NCI-H187 treated with DMSO at 0.1 percent for 48 hours (cell line): Measurements from ENCODE around the gene ZP3.
"Not testable (repeated sequence)": the region's sequence is repeated elsewhere in the genome, so short reads cannot be mapped to it uniquely, and the experiment has no call there.

Experiments
- DNase-seq: peaks from one replicate; lab custom pipeline; 2025; lab: John Stamatoyannopoulos, UW

Gene ZP3

DNA sequence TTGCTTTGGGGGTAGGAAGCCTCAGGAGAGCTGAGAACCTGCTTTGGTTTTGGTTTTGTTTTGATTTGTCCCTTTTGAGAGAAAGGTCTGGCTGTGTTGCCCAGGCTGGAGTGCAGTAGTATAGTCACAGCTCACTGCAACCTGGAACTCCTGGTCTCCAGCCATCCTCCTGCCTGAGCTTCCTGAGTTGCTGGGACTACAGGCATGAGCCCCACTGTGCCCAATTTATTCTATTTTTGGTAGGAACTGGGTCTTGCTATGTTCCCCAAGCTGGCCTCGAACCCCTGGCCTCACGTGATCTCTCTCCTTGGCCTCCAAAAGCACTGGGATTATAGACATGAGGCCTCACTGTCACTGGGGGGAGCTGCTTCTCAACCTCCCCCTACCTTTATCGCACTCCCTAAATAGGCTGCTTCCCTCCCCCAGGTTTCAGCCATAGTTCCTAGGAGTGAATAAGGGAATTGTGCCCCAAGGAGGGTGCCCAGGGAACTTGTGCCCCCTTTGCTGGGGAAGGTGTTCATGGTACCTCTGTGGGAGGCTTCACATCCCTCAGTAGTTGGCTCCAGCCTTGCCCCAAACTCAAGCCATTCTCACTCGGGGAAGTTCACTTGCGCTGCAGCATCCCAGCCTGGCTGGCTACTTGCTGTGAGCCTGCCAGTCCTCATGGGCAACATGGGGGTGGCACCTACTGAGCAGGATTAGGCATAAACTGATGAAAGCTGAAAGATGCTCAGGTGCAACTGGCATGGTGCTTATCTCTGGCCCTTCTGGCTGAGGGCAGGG is 18.1 kb downstream of the ZP3 start:
- DNase-seq = not testable (repeated sequence)

DNA sequence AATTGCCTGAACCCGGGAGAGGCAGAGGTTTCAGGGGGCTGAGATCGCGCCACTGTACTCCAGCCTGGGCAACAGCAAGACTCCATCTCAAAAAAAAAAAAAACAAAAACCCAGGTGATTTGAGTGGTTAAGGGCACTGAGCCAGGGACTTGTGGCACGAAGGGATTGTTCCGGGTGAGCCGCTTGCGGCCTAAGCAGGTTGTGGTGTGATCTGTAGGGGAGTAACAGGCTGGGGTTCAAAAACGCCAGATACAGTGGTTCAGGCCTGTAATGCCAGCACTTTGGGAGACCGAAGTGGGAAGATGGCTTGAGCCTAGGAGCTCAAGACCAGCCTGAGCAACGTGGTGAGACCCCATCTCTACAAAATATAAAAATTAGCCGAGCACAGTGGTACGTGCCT is 19.1 kb downstream of the ZP3 start:
- not testable (repeated sequence) for DNase-seq

DNA sequence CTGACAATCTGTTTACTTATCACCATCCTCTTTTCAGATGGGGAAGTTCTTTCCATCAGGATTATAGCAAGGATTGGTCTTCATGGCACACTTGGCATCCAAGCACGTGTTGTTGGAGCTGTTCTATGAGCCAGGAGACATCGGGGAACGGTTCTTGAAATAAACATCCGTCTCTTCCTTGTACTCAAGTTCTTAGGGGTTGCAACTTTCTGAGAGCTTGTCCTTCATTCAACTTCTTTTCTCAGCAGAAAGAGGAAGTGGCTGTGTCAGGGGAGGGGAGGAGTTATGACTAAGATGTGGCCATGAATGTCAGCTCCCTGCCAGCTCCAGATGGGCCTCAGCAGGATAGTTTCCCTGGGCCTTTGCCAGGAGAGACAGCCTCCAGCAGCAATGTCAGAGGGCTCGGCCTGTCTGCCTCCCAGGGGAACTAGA is 20.8 kb downstream of the ZP3 start:
- not testable (repeated sequence) for DNase-seq

DNA sequence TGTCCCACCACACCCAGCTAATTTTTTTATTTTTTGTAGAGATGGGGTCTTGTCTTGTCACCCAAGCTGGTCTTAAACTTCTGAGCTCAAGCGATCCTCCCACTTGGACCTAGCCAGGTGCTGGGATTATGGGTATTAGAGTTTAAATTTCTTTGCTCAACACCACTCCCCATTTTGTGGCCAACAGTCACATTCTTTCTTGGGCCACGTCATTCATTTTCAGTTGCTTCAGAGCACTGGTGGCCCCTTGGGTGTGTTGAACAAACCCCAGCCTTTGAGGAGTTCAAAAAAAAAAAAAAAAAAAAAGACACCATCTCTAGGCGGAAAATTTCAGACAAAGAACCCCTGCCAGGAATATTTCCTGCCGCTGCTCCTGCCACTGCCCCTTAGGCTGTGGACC is 32.3 kb downstream of the ZP3 start:
- not testable (repeated sequence) for DNase-seq

DNA sequence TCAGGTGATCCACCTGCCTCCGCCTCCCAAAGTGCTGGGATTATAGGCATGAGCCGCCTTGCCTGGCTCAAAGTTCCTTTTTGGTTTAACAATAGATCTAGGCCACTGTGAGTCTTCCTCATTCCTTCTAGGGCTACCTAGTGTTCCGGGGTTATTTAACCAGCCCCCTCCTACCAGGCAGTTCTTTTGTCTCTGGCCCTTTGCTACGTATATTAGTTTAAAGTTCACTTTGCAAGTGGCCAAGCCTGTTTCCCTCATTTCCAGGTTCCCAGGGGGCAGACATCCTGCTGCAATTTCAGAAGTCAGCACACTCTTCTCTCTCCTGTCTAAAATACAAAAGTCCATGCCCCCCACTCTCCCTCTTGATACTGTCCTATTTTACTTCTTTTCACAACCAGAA is 33.8 kb downstream of the ZP3 start:
- DNase-seq = not testable (repeated sequence)

DNA sequence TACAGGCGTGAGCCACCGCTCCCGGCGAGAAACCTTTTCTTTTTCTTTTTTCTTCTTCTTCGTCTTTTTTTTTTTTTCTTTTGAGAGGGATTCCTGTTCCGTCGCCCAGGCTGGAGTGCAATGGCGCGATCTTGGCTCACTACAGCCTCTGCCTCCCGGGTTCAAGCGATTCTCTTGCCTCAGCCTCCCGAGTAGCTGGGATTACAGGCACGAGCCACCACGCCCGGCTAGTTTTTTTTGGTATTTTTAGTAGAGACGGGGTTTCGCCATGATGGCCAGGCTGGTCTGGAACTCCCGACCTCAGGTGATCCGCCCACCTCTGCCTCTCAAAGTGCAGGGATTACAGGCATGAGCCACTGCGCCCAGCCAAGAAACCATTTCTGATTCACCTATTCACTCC is 36.0 kb downstream of the ZP3 start:
- DNase-seq = not testable (repeated sequence)

DNA sequence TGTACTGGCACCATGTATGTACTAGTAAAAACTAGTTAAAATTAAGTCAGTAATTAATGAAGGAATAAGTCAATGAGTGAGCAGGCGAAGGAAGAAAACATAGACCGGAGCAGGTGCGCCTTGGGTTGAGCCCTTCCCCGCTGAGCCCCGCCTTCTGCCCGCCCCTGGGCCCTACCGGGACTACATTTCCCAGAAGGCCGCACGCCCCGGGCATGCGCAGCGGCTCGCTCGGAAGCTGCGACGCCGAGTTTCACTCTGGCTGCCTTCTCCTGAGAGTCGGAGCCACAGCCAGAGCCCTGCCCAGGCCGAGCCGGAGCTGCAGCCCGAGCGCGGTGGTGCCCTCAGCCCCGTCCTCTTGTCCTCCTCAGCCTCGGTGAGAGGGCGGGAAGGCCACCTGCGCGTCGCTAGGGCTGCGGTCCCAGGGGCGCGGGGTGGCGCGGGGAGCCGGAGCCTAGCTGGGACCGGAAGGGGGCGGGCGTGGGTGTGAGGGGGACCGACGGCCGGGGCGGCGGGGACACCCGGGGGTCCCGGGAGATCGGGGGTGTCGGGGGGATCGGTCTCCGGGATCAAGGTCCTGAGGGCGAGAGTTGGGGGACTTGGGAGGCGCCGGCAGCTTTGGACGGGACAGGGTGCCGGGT is 36.8 kb downstream of the ZP3 start, which contains the start of gene DTX2:
TSS of gene DTX2 (plus strand) at position 246 of the 638 bp plus-strand sequence. CDS start 18,801 bp downstream, outside the sequence.
- DNase-seq = not testable (repeated sequence)

DNA sequence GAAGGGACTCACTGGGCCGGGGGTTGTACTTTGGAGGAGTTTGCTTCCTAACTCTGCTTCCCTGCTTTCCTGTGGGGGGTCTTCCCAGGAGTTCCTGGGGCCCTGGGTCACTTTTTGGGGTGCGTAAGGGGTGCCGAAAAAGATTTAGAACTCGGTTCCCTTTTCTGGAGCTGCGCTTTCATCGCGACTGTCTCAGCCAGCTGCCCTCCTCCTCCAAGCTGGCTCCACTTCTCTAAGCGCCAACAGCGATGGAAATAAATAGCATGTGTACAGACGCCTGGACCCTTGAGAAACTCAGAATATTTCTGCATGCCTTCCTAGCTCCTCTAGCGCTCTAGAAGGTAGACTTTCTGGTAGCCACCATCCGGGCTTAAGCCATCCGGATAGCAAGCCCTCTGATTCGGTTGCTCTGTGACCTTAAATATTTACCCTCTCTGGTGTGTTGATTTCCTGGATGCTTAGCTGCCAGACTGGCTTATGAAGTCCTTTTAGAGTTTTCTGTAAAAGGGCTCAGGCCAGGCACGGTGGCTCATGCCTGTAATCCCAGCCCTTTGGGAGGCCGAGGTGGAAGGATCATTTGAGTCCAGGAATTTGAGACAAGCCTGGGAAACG is 37.6 kb downstream of the ZP3 start:
- not testable (repeated sequence) for DNase-seq

DNA sequence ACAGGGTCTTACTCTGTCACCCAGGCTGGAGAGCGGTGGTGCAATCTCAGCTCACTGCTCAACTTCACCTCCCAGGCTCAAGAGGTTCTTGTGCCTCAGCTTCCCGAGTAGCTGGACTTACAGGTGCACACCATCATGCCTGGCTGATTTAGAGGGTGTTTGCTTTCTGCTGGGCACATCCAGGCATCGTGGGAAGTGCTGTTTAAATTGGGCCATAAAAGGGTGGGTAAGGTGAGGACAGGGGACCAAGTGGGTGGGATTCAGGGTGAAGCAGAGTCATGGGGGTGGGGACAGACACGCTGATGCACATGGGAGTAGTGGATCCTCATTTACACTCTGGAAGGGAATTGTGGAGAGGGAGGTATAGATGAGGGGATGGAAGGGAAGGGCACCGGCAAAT is 40.2 kb downstream of the ZP3 start:
- not testable (repeated sequence) for DNase-seq

DNA sequence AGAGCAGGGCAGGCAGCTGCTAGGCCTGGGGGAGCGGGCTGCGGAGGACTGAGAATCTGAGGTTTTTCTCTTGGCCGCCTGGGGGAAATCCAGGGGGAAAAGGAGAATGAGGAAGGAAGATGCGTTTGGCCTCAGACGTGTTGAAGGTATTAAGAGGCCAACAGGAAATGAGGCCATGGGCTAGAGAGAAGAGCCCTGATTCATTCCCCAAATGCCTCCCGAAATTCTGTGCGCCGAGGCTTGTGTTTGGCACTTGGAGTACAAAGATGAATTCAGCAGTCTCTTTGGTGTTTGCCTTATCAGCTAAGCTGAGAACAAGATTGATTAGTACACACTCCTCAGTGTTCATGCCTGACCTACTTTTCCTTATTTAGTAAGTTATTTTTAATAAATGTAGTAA is 41.2 kb downstream of the ZP3 start:
- DNase-seq = not testable (repeated sequence)

DNA sequence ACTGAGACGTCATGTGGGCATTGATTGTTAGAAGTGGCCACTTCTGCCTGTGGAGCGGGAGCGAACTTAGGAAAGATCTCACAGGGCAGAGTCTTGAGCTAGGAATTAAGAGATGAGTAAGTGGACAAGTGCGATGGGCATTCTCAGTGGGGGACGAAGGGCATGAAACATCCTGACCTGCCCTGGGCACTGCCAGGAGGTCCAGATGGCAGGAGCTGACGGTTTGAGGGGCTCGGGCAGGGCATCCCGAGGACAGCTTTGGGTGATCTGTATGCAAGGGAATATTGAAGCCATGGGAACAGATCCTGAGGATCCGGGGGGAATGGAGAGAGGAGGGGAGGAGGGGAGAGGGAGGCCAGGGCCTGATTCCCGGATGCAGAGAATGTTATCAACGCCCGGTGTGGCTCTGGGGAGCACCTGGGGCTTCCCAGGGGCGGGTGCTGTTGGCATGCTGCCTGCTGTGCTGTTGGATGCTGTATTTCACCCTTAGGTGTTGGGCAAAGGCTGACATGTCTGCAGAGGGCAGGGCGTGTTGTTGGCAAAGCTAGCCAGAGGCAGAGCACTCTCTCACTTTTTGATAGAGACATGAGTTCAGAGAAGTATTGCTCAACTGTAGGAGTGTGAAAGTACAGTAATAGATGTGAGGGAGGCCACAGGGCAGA is 43.1 kb downstream of the ZP3 start:
- DNase-seq = not testable (repeated sequence)

DNA sequence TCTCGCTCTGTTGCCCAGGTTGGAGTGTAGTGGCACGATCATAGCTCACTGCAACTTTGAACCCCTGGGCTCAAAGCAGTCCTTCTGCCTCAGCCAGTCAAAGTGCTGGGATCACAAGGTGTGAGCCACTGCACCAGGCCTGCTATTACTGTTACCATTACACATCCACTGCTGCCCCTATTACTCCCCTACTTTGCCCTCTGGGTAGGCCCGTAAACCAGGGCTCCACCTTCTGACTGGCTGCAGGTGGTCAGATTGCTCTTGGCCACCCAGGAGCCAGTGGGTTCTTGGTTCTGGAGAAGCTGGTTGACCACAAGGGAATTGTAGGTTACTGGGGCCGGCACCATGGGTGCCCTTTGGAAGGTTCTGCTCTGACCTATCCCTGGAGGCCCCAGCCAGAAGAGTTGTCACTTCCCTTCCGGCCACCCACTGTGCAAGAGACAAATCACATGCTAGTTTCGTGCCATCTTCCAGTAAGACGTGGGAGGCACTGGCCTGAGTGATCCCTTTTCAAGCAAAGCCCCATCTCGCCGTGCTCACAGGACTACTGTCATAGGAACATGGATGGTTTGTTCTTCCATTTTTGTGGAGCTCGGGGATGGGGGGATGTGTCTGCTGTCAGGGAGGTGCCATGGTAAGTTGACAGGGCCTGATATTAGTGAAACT is 46.9 kb downstream of the ZP3 start:
- DNase-seq = not testable (repeated sequence)

DNA sequence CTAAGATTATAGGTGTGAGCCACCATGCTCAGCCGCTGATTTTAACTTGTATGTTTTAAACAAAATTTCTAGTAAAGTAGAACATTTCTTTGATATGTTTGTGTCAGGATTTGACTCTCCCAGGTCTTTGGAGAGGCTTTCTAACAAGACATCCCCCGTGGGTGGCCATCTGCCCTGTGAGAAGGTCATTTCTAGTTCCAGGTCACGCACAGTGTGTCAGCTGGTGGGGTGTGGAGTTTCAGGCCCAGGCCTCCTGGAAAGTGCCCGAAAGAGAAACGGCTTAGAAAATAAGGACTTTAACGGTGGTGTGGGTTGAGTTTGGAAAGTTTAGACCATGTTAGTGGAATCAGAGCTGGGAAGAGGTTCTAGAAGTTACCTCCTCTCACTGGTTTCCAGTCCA is 48.3 kb downstream of the ZP3 start:
- not testable (repeated sequence) for DNase-seq

DNA sequence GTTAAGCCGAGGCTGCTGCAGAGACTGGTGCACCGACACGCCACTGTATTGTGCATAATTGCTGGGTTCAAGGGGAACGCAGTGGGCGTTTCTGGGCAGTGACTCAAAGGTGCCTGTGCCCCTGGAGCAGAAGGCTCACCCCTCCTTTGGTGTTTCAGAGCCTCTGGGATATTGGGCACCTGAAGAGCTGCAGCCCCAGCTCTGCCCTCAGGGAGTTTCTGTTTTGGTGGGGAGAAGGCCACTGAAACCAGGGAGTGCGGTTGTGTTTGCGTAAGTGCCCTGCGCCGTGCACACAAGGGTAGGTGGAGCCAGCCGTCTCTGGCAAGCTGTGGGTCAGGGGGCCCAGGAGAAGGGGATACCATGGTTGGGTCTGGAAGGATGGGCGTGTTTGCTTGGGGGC is 51.5 kb downstream of the ZP3 start:
- not testable (repeated sequence) for DNase-seq

DNA sequence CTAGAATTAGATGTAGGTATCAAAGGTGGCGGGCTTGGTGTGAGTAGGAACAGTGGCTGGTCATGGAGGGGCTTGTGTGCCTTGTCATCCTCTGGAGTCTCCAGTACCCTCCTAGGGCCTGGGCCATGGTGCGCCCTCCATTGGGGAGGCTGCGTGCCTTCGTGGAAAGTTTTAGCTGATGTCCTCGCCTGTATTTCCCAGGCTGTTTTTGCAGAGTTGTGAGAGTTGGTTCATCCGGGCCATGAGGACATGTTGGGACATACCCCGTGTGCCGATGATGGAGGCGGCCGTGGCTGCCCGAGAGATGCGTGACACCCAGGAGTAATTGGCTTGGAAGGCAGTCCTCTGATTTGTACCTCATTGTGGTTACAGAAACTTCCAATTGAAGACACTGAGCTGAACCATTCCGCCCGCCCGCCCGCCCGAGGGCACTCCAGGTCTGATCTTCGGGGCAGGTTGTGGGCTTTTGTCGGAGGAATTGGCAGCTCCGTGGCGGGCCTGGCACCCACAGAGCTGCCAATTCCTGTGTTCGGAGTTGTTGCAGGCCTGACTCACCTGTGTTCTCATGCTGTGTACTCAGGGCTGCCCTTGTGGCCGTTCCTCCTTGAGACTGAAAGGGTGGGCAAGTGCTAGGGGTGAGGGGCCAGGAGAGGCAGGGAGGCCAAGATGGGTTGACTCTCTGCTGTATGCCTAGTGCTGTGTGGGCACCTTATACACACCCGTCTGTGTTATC is 52.2 kb downstream of the ZP3 start:
- DNase-seq = not testable (repeated sequence)

DNA sequence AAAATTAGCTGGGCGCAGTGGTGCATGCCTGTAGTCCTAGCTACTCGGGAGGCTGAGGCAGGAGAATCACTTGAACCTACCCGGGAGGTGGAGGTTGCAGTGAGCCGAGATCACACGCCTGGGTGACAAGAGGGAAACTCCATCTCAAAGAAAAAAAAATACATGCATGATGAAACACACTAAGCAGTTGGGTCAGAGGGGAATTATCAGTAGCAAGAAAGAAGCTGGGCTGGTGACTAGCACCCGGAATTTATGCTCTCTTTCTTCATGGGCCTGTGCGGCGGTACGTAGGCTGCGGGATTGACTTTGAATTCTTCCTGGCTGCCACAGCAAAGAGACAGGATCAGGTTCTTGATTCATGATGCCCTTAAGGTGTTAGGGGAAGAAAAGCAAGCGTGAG is 54.9 kb downstream of the ZP3 start:
- DNase-seq = not testable (repeated sequence)

DNA sequence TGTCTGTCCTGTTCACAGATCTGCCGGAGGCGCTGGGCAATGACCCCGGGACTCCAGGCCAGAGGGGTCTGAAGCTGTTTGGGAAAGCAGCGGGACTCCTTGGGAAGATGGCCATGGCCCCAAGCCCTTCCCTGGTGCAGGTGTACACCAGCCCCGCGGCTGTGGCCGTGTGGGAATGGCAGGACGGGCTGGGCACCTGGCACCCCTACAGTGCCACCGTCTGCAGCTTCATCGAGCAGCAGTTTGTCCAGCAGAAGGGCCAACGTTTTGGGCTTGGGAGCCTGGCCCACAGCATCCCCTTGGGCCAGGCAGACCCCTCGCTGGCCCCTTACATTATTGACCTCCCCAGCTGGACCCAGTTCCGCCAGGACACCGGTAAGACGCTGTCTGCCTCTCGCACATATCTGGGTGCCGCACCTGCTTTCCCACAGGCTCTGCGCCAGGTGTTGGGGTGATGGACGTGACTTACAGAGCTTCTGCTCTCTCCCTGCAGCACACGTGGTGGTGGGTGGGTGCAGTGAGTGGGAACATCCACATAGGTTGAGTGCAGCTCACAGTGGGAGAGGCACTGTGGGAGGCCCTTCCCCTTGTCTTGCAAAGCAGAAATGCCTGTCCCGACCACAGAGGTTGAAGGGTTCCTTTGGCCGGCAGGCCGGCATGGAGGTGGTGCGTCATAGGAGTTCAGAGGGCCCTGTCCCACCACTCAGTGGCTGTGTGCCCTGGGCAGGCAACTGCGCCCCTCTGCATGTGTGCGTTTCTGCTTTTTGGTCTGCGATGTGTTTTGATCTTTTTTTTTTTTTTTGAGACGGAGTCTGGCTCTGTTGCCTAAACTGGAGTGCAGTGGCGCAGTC is 55.9 kb downstream of the ZP3 start:
- DNase-seq = not testable (repeated sequence)

DNA sequence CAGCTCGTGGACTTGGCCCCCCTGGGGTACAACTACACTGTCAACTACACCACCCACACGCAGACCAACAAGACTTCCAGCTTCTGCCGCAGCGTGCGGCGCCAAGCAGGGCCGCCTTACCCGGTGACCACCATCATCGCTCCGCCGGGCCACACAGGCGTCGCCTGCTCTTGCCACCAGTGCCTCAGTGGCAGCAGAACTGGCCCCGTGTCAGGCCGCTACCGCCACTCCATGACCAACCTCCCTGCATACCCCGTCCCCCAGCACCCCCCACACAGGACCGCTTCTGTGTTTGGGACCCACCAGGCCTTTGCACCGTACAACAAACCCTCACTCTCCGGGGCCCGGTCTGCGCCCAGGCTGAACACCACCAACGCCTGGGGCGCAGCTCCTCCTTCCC is 57.9 kb downstream of the ZP3 start:
- DNase-seq = not testable (repeated sequence)

DNA sequence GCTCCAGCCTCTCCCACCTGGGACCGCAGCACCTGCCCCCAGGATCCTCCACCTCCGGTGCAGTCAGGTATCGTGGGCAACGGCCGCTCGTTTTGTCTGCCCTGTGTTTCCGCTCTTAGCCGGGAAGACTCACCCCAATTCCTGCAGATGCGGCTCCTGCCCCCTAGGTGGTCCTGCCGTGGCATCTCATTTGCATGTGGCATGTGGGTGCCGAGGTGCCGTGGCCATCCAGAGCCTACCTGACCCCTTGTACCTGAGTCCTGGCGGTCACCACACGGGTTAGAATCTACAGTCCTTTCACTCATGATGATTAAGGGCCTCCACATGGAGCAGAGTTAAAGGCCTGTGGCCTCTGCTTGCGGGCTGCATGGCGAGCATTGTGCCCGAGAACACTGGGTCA is 58.3 kb downstream of the ZP3 start:
- not testable (repeated sequence) for DNase-seq

DNA sequence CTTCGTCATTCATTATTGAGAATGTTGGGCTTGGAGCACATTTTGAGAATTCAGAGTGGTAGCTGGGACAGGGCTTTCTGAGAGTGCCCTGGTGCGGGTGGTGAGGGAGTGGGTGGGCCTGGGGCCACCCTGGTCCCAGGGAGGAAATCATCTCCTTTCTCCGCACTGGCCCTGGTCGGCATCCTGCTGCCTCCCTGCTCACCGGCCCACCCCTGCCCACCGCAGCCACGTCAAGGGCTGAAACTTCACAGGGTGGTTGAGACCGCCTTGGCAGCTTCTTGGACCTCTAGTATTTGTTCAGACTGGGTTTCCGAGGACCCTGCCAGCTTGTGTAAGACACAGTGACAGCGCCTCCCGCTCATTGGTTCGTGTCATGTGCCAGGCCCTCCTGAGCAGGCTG is 59.7 kb downstream of the ZP3 start:
- not testable (repeated sequence) for DNase-seq
